Retinal pigment epithelial cell (primary cell): Measurements from ENCODE around the gene VEPH1.

Experiments used
- DNase-seq: peaks from one replicate; pipeline ENCODE4 v3.0.0-alpha.2; 2010; ENCODE audit warnings: low read depth
- H3K4me3 ChIP-seq: 2 replicates; pipeline ENCODE4 v1.5.1; 2011; ENCODE audit warnings: mild to moderate bottlenecking, low read length, control low read depth, moderate library complexity
- CTCF ChIP-seq: conservative IDR thresholded peaks from 2 replicates; pipeline ENCODE4 v1.5.1; 2011; ENCODE audit warnings: low read depth, low read length, control low read depth, inconsistent platforms

The VEPH1 gene

GRCh38 chr3:157248590-157249422, 254.4 kb downstream of the VEPH1 start:
- peak; percentile 84 for DNase-seq
- H3K4me3 ChIP-seq = no peak overlapping the region
- TF ChIP-seq CTCF = no peak

- DNase-seq = no peak
- TF ChIP-seq CTCF = no peak
- H3K4me3 ChIP-seq = no peak overlapping the region
These were observed 255.8 kb downstream of the VEPH1 start for GRCh38 chr3:157247391-157247790.

- DNase-seq = no peak
- TF ChIP-seq CTCF = no peak
- H3K4me3 ChIP-seq = no peak overlapping the region
These were observed 260.4 kb downstream of the VEPH1 start for GRCh38 chr3:157242836-157243235.

GRCh38 chr3:157241599-157241998, 261.6 kb downstream of the VEPH1 start:
- DNase-seq = no peak
- no peak for TF ChIP-seq CTCF
- no peak overlapping the region for H3K4me3 ChIP-seq

- no peak for DNase-seq
- TF ChIP-seq CTCF = no peak
- no peak overlapping the region for H3K4me3 ChIP-seq
These were observed 262.8 kb downstream of the VEPH1 start for GRCh38 chr3:157240408-157240807.

- TF ChIP-seq CTCF = peak; percentile 95
- no peak for DNase-seq
- no peak overlapping the region for H3K4me3 ChIP-seq
These were observed 264.0 kb downstream of the VEPH1 start for GRCh38 chr3:157239082-157239704.

GRCh38 chr3:157238457-157238856, 264.8 kb downstream of the VEPH1 start:
- H3K4me3 ChIP-seq = no peak overlapping the region
- DNase-seq = no peak
- TF ChIP-seq CTCF = no peak
